OCI-LY3 (cell line): ENCODE data around the gene EDC4.

ENCODE experiments used
- H2AFZ ChIP-seq: fragments of 200-600, 300-600 bp; shearing (Covaris generic); 2 replicates; pipeline ENCODE4 v1.6.0; 2014; ENCODE audit warnings: antibody characterized with exemption, low read depth, low read length
- H3K27ac ChIP-seq: fragments of 200-600, 300-600 bp; sonication (generic); 2 replicates; pipeline ENCODE4 v1.5.1; 2014; ENCODE audit warnings: mild to moderate bottlenecking, low read length, moderate library complexity, mixed read lengths
- H3K27me3 ChIP-seq: fragments of 200-600, 300-600 bp; sonication (generic); 2 replicates; pipeline ENCODE4 v1.6.1; 2014; ENCODE audit warnings: low read depth, low read length, mixed read lengths
- H3K36me3 ChIP-seq: fragments of 200-600, 300-600 bp; sonication (generic); replicated peaks from 2 replicates; pipeline ENCODE3; 2014; ENCODE audit warnings: low read depth, low read length, mixed read lengths
- H3K4me1 ChIP-seq: fragments of 300-600, 200-600 bp; sonication (generic); 2 replicates; pipeline ENCODE4 v1.6.1; 2014; ENCODE audit warnings: low read length, mixed read lengths
- H3K4me2 ChIP-seq: fragments of 200-600, 300-600 bp; sonication (generic); 2 replicates; pipeline ENCODE4 v1.6.1; 2014; ENCODE audit warnings: low read length, mixed read lengths
- H3K4me3 ChIP-seq: fragments of 300-600, 200-600 bp; sonication (generic); 2 replicates; pipeline ENCODE4 v1.5.1; 2014; ENCODE audit warnings: antibody characterized with exemption, mild to moderate bottlenecking, low read length, moderate library complexity
- H3K79me2 ChIP-seq: fragments of 300-600, 200-600 bp; shearing (Covaris generic); 2 replicates; pipeline ENCODE4 v1.6.1; 2014; ENCODE audit warnings: mild to moderate bottlenecking, low read length, mixed read lengths
- H3K9ac ChIP-seq: fragments of 300-600, 200-600 bp; shearing (Covaris generic); 2 replicates; pipeline ENCODE4 v1.6.0; 2014; ENCODE audit warnings: mild to moderate bottlenecking, low read length, moderate library complexity
- H3K9me3 ChIP-seq: fragments of 200-600, 300-600 bp; shearing (Covaris generic); 2 replicates; pipeline ENCODE4 v1.6.1; 2014; ENCODE audit warnings: low read length, mixed read lengths; ENCODE audit not compliant: insufficient read depth
- H4K20me1 ChIP-seq: fragments of 200-600, 300-600 bp; sonication (generic); 2 replicates; pipeline ENCODE4 v1.6.1; 2016; ENCODE audit warnings: low read length, mixed read lengths; ENCODE audit not compliant: insufficient read depth
- CTCF ChIP-seq: fragments of 200-600, 300-600 bp; sonication (generic); IDR thresholded peaks from 2 replicates; pipeline ENCODE4 v1.5.1; 2014; ENCODE audit warnings: antibody characterized with exemption, low read length, low read depth
- EZH2phosphoT487 ChIP-seq: fragments of 200-600 bp; shearing (Covaris generic); IDR thresholded peaks from 2 replicates; pipeline ENCODE4 v1.6.1; 2018; ENCODE audit warnings: antibody characterized with exemption, mixed run types, low read depth

The EDC4 gene

GRCh38 chr16:67879936-67880335 is 7.1 kb downstream of the EDC4 start:
- Histone ChIP-seq H3K4me2 (no peak overlapping the region), H3K27me3 (no peaks in the 10 kb centered on the region), H3K9me3 (no peaks in the 10 kb centered on the region), H3K4me3 (no peak overlapping the region), H3K27ac (no peak overlapping the region), H3K9ac (no peak overlapping the region), H4K20me1 (0 out of 2 replicates have a peak, but pooled peaks cover 5% of the 10 kb centered on the region), H3K79me2 (peaks cover 17% of the 10 kb centered on the region), H2AFZ (no peak overlapping the region), H3K36me3 (peaks cover 62% of the 10 kb centered on the region), H3K4me1 (no peaks in the 10 kb centered on the region)
- TF ChIP-seq CTCF (no peak), EZH2phosphoT487 (no peak)

GRCh38 chr16:67880584-67880983 is 7.7 kb downstream of the EDC4 start:
- Histone ChIP-seq H3K9me3 (no peaks in the 10 kb centered on the region), H3K27me3 (no peaks in the 10 kb centered on the region), H3K36me3 (peaks cover 62% of the 10 kb centered on the region), H4K20me1 (0 out of 2 replicates have a peak, but pooled peaks cover 3% of the 10 kb centered on the region), H3K9ac (no peak overlapping the region), H3K4me3 (no peak overlapping the region), H3K4me2 (no peak overlapping the region), H3K27ac (no peak overlapping the region), H3K79me2 (peaks cover 11% of the 10 kb centered on the region), H2AFZ (no peak overlapping the region), H3K4me1 (no peaks in the 10 kb centered on the region)
- no peak for TF ChIP-seq EZH2phosphoT487
- TF ChIP-seq CTCF = no peak

GRCh38 chr16:67881621-67882161 is 8.8 kb downstream of the EDC4 start:
- H3K9ac ChIP-seq = no peak overlapping the region
- H3K27ac ChIP-seq = no peak overlapping the region

More at GRCh38 chr16:67881621-67882161, 8.8 kb downstream of the EDC4 start:
- Histone ChIP-seq H3K4me2 (no peak overlapping the region), H4K20me1 (no peaks in the 10 kb centered on the region), H3K9me3 (no peaks in the 10 kb centered on the region), H3K4me3 (no peak overlapping the region), H3K36me3 (peaks cover 58% of the 10 kb centered on the region), H2AFZ (no peak overlapping the region), H3K4me1 (no peaks in the 10 kb centered on the region), H3K27me3 (no peaks in the 10 kb centered on the region), H3K79me2 (no peaks in the 10 kb centered on the region)
- TF ChIP-seq EZH2phosphoT487 = no peak
- TF ChIP-seq CTCF = no peak
